ENCODE data around the gene FN3K. TPM values are rescaled to one million over a fixed set of nuclear protein-coding genes. Genes with fewer than 3 reads are reported as not detected.

FN3K gene
- total RNA-seq, 1 experiment from 2014 or later: 28.3 TPM

GRCh38 chr17:82751171-82751570 is 15.8 kb downstream of the FN3K start:
- Histone ChIP-seq H3K79me1 (ENCODE audit: insufficient read depth, low read depth, low read length, poor library complexity, severe bottlenecking) (no peaks in the 10 kb centered on the region), H3T11ph (ENCODE audit: low read length) (no peak overlapping the region), H3K14ac (ENCODE audit: insufficient read depth, low read length) (no peak overlapping the region), H4K8ac (replicated peaks; ENCODE audit: insufficient read length, low read depth, low read length) (no peak overlapping the region), H3K23ac (ENCODE audit: insufficient read length, low read depth, low read length) (no peak overlapping the region), H3K79me2 (ENCODE audit: insufficient read depth, low read length) (peaks cover 6% of the 10 kb centered on the region; the same call in 1 of the 2 replicates), H2AFZ (ENCODE audit: low read length) (no peak overlapping the region), H3K4ac (ENCODE audit: low read depth, low read length) (no peak overlapping the region), H4K5ac (ENCODE audit: insufficient read length, low read depth, low read length) (no peak overlapping the region), H2AK5ac (ENCODE audit: insufficient read length, low read length) (no peak overlapping the region), H4K91ac (ENCODE audit: insufficient read length, low read depth, low read length) (no peak overlapping the region), H2BK120ac (ENCODE audit: low read depth, low read length, poor library complexity, severe bottlenecking) (no peak overlapping the region), H3K23me2 (ENCODE audit: insufficient read length, low read depth, low read length, poor library complexity, severe bottlenecking) (peaks cover 14% of the 10 kb centered on the region), H2BK12ac (ENCODE audit: insufficient read length, low read depth, low read length) (no peak overlapping the region), H2BK5ac (ENCODE audit: insufficient read length, low read length) (no peak overlapping the region), H2BK15ac (ENCODE audit: low read depth, low read length) (no peak overlapping the region), H3K27ac (ENCODE audit: insufficient read length, low read depth, low read length) (no peak overlapping the region), H3K18ac (ENCODE audit: insufficient read length, low read depth, low read length) (no peak overlapping the region), H3K9ac (ENCODE audit: extremely low read depth, insufficient read length, low read length) (no peak overlapping the region), H3K9me3 (ENCODE audit: control insufficient read depth, low read depth, low read length) (no peaks in the 10 kb centered on the region), H3K4me2 (ENCODE audit: insufficient read depth, insufficient read length, low read length) (peak overlapping the region; percentile 73), H3K4me1 (ENCODE audit: insufficient read depth, low read length) (peaks cover 11% of the 10 kb centered on the region; the same call in 1 of the 2 replicates), H2BK20ac (ENCODE audit: low read depth, low read length, poor library complexity, severe bottlenecking) (no peak overlapping the region), H4K20me1 (ENCODE audit: control insufficient read depth, insufficient read depth, insufficient read length) (no peaks in the 10 kb centered on the region), H3K56ac (ENCODE audit: insufficient read length, low read depth, low read length) (no peak overlapping the region), H3K27me3 (ENCODE audit: insufficient read depth, low read length) (peaks cover 4% of the 10 kb centered on the region; the same call in 1 of the 2 replicates)
- WGBS (ENCODE audit: extremely low coverage, insufficient read length, low lambda C conversion rate): no CpG with 5 or more reads among the region's 56 CpGs
- Mint-ChIP-seq H3K36me3 (ENCODE audit: insufficient read depth in 1 of 3, low read depth in 3 of 3) (peaks cover 13 to 25% (median 22%) of the 10 kb centered on the region in 3 experiments), H3K9me3 (peaks cover 5 to 10% of the 10 kb centered on the region in 2 experiments), H3K4me1 (peaks cover 34 to 41% of the 10 kb centered on the region in 2 experiments), H3K27me3 (ENCODE audit: low read depth) (peaks cover 17% of the 10 kb centered on the region), H3K4me3 (peak overlapping the region; percentile 52 to 80), H3K27ac (no peak overlapping the region; a peak in 1 of 7 replicates)
- no peak for TF ChIP-seq CTCF (conservative IDR thresholded peaks at IDR 0.05)
- no peak for DNase-seq

All from H9 (cell line).